HepG2 (cell line): ENCODE results near the gene GPLD1. TPM values are rescaled to one million over a fixed set of nuclear protein-coding genes. Genes with fewer than 3 reads are reported as not detected.

Source experiments
- DRAP1 ChIP-seq: IDR thresholded peaks from 2 replicates; pipeline ENCODE4 v1.6.1; 2016; ENCODE audit warnings: missing genetic modification reagents, missing compliant biosample characterization
- GATAD2A ChIP-seq: IDR thresholded peaks from 2 replicates; pipeline ENCODE4 v1.6.1; 2016
- HOXA3 ChIP-seq: sonication (generic); formaldehyde crosslinking; IDR thresholded peaks from 2 replicates; pipeline ENCODE4 v1.5.0; 2020; ENCODE audit warnings: missing genetic modification reagents
- ISL2 ChIP-seq: sonication (generic); formaldehyde crosslinking; IDR thresholded peaks from 2 replicates; pipeline ENCODE4 v1.5.0; 2020; ENCODE audit warnings: missing genetic modification reagents
- KMT2A ChIP-seq: sonication (generic); formaldehyde crosslinking; IDR thresholded peaks from 2 replicates; pipeline ENCODE4 v1.4.0; 2020; ENCODE audit warnings: missing genetic modification reagents
- NCOR1 ChIP-seq: fragments of 200-600 bp; sonication (generic); IDR thresholded peaks from 2 replicates; pipeline ENCODE4 v1.7.0; 2017; ENCODE audit warnings: antibody characterized with exemption, low read length, borderline replicate concordance
- NKX3-1 ChIP-seq: sonication (generic); formaldehyde crosslinking; IDR thresholded peaks from 2 replicates; pipeline ENCODE4 v1.5.0; 2020; ENCODE audit warnings: missing genetic modification reagents
- PHF21A ChIP-seq: sonication (generic); formaldehyde crosslinking; IDR thresholded peaks from 2 replicates; pipeline ENCODE4 v1.5.0; 2020; ENCODE audit warnings: mild to moderate bottlenecking, missing genetic modification reagents
- RARA ChIP-seq: IDR thresholded peaks from 2 replicates; pipeline ENCODE4 v1.6.1; 2016; ENCODE audit warnings: missing genetic modification reagents, missing compliant biosample characterization
- RXRB ChIP-seq: IDR thresholded peaks from 2 replicates; pipeline ENCODE4 v1.6.1; 2016; ENCODE audit warnings: borderline replicate concordance, missing genetic modification reagents, missing compliant biosample characterization
- SALL1 ChIP-seq: sonication (generic); formaldehyde crosslinking; IDR thresholded peaks from 2 replicates; pipeline ENCODE4 v1.8.0; 2022; ENCODE audit warnings: mild to moderate bottlenecking, missing genetic modification reagents
- SAP130 ChIP-seq: IDR thresholded peaks from 2 replicates; pipeline ENCODE4 v1.6.1; 2016; ENCODE audit warnings: low read depth
- SOX5 ChIP-seq: IDR thresholded peaks from 2 replicates; pipeline ENCODE4 v1.6.1; 2016; ENCODE audit warnings: borderline replicate concordance
- TAF1 ChIP-seq: sonication (generic); formaldehyde crosslinking; IDR thresholded peaks from 2 replicates; pipeline ENCODE4 v1.4.0; 2020; ENCODE audit warnings: missing genetic modification reagents
- ZMYM4 ChIP-seq: sonication (generic); formaldehyde crosslinking; IDR thresholded peaks from 2 replicates; pipeline ENCODE4 v1.8.1; 2023; ENCODE audit warnings: mild to moderate bottlenecking, missing genetic modification reagents
- ZNF232 ChIP-seq: sonication (generic); formaldehyde crosslinking; IDR thresholded peaks from 2 replicates; pipeline ENCODE4 v1.4.0; 2020; ENCODE audit warnings: missing genetic modification reagents, borderline replicate concordance
- ZNF510 ChIP-seq: sonication (generic); formaldehyde crosslinking; IDR thresholded peaks from 2 replicates; pipeline ENCODE4 v1.4.0; 2020; ENCODE audit warnings: low read depth, mild to moderate bottlenecking, missing genetic modification reagents
- polyA plus RNA-seq, 8 experiments: library from polyadenylated mRNA; depleted of rRNA in 3 of 8; stranded (reverse) in 7 of 8; unstranded in 1 of 8; fragments of >200 nt; fragmentation: Illumina TruSeq in 4 of 8; extraction: Trizol in 4 of 8; gene quantifications; 2 replicates each; pipeline versions ENCODE4 v1.2.1 to v1.2.3, GENCODE V29; 2011 to 2016; ENCODE audit warnings: low read depth in 4 of 8, missing spikeins in 1 of 8, mixed read lengths in 1 of 8; ENCODE audit not compliant: insufficient read depth in 1 of 8
- total RNA-seq, 5 experiments: library from RNA; depleted of rRNA; stranded (reverse); fragments of >200 nt; fragmentation: Illumina TruSeq; extraction: Trizol; gene quantifications; 2 replicates each; pipeline ENCODE4 v1.2.3, GENCODE V29; 2016; ENCODE audit warnings: low read depth in 1 of 5
- TF ChIP-seq, protein P1 (sequence below): sonication (generic); formaldehyde crosslinking; IDR thresholded peaks from 2 replicates; pipeline ENCODE4 v1.5.1; 2020; ENCODE audit warnings: mild to moderate bottlenecking, missing genetic modification reagents, borderline replicate concordance
- TF ChIP-seq, protein P2 (sequence below): sonication (generic); formaldehyde crosslinking; IDR thresholded peaks from 2 replicates; pipeline ENCODE4 v1.4.0; 2020; ENCODE audit warnings: missing genetic modification reagents, mild to moderate bottlenecking, borderline replicate concordance
- TF ChIP-seq, protein P3 (sequence below): sonication (generic); formaldehyde crosslinking; conservative IDR thresholded peaks from 2 replicates; pipeline ENCODE4 v1.4.0; 2020; ENCODE audit warnings: mild to moderate bottlenecking, missing genetic modification reagents, moderate library complexity

Gene GPLD1
- total and polyA plus RNA-seq, 2 of the 13 experiments (the other 11 are each of a cell fraction or from before 2014, with no cell fraction given) = 6.2 to 7.6 TPM

- peak; percentile 28; the same call in 1 of the 2 replicates for TF ChIP-seq RXRB (CRISPR knock-in tag)
- TF ChIP-seq ZNF510 (CRISPR knock-in tag) = 0 out of 2 replicates have a peak, but pooled peaks have one; percentile 40
- TF ChIP-seq PHF21A (CRISPR knock-in tag) = 0 out of 2 replicates have a peak, but pooled peaks have one; percentile 24
- TF ChIP-seq SAP130 (CRISPR knock-in tag) = 0 out of 2 replicates have a peak, but pooled peaks have one; percentile 48
- TF ChIP-seq, protein P1, sequence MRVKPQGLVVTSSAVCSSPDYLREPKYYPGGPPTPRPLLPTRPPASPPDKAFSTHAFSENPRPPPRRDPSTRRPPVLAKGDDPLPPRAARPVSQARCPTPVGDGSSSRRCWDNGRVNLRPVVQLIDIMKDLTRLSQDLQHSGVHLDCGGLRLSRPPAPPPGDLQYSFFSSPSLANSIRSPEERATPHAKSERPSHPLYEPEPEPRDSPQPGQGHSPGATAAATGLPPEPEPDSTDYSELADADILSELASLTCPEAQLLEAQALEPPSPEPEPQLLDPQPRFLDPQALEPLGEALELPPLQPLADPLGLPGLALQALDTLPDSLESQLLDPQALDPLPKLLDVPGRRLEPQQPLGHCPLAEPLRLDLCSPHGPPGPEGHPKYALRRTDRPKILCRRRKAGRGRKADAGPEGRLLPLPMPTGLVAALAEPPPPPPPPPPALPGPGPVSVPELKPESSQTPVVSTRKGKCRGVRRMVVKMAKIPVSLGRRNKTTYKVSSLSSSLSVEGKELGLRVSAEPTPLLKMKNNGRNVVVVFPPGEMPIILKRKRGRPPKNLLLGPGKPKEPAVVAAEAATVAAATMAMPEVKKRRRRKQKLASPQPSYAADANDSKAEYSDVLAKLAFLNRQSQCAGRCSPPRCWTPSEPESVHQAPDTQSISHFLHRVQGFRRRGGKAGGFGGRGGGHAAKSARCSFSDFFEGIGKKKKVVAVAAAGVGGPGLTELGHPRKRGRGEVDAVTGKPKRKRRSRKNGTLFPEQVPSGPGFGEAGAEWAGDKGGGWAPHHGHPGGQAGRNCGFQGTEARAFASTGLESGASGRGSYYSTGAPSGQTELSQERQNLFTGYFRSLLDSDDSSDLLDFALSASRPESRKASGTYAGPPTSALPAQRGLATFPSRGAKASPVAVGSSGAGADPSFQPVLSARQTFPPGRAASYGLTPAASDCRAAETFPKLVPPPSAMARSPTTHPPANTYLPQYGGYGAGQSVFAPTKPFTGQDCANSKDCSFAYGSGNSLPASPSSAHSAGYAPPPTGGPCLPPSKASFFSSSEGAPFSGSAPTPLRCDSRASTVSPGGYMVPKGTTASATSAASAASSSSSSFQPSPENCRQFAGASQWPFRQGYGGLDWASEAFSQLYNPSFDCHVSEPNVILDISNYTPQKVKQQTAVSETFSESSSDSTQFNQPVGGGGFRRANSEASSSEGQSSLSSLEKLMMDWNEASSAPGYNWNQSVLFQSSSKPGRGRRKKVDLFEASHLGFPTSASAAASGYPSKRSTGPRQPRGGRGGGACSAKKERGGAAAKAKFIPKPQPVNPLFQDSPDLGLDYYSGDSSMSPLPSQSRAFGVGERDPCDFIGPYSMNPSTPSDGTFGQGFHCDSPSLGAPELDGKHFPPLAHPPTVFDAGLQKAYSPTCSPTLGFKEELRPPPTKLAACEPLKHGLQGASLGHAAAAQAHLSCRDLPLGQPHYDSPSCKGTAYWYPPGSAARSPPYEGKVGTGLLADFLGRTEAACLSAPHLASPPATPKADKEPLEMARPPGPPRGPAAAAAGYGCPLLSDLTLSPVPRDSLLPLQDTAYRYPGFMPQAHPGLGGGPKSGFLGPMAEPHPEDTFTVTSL (CRISPR knock-in tag) = peak; percentile 60; the same call in 1 of the 2 replicates
- 0 out of 2 replicates have a peak, but pooled peaks have one; percentile 24 for TF ChIP-seq DRAP1 (CRISPR knock-in tag)
- peak; percentile 67 for TF ChIP-seq HOXA3
- TF ChIP-seq ZNF232 (CRISPR knock-in tag) = 0 out of 2 replicates have a peak, but pooled peaks have one; percentile 46
- peak; percentile 68; the same call in 1 of the 2 replicates for TF ChIP-seq GATAD2A (CRISPR knock-in tag)
- TF ChIP-seq RARA (CRISPR knock-in tag) = peak; percentile 57
- TF ChIP-seq, protein P2, sequence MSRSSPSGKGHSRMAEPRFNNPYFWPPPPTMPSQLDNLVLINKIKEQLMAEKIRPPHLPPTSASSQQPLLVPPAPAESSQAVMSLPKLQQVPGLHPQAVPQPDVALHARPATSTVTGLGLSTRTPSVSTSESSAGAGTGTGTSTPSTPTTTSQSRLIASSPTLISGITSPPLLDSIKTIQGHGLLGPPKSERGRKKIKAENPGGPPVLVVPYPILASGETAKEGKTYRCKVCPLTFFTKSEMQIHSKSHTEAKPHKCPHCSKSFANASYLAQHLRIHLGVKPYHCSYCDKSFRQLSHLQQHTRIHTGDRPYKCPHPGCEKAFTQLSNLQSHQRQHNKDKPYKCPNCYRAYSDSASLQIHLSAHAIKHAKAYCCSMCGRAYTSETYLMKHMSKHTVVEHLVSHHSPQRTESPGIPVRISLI = peak; percentile 96
- TF ChIP-seq, protein P3, sequence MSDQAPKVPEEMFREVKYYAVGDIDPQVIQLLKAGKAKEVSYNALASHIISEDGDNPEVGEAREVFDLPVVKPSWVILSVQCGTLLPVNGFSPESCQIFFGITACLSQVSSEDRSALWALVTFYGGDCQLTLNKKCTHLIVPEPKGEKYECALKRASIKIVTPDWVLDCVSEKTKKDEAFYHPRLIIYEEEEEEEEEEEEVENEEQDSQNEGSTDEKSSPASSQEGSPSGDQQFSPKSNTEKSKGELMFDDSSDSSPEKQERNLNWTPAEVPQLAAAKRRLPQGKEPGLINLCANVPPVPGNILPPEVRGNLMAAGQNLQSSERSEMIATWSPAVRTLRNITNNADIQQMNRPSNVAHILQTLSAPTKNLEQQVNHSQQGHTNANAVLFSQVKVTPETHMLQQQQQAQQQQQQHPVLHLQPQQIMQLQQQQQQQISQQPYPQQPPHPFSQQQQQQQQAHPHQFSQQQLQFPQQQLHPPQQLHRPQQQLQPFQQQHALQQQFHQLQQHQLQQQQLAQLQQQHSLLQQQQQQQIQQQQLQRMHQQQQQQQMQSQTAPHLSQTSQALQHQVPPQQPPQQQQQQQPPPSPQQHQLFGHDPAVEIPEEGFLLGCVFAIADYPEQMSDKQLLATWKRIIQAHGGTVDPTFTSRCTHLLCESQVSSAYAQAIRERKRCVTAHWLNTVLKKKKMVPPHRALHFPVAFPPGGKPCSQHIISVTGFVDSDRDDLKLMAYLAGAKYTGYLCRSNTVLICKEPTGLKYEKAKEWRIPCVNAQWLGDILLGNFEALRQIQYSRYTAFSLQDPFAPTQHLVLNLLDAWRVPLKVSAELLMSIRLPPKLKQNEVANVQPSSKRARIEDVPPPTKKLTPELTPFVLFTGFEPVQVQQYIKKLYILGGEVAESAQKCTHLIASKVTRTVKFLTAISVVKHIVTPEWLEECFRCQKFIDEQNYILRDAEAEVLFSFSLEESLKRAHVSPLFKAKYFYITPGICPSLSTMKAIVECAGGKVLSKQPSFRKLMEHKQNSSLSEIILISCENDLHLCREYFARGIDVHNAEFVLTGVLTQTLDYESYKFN (CRISPR knock-in tag) = peak; percentile 81
- peak; percentile 75; the same call in 1 of the 2 replicates for TF ChIP-seq NCOR1
- peak; percentile 74 for TF ChIP-seq TAF1 (CRISPR knock-in tag)
- TF ChIP-seq KMT2A (CRISPR knock-in tag) = peak; percentile 68
- TF ChIP-seq NKX3-1 (CRISPR knock-in tag) = 0 out of 2 replicates have a peak, but pooled peaks have one; percentile 39
- TF ChIP-seq SALL1 (CRISPR knock-in tag) = peak; percentile 66
- peak; percentile 90 for TF ChIP-seq SOX5
- TF ChIP-seq ZMYM4 = peak; percentile 55; the same call in 1 of the 2 replicates
- TF ChIP-seq ISL2 = peak; percentile 60
These were observed 106.4 kb downstream of the GPLD1 start (continued) for GRCh38 chr6:24382891-24383494.
